GM12878 (cell line): Measurements from ENCODE around the gene TRIM71. TPM values are rescaled to one million over a fixed set of nuclear protein-coding genes. Genes with fewer than 3 reads are reported as not detected.

Experiments used
- ATAC-seq: fragments of 200-7000 bp; cut with Tn5 transposase; 3 replicates; pipeline ENCODE4 v1.9.1; 2020; ENCODE audit warnings: mild to moderate bottlenecking, moderate library complexity
- BruUV-seq: library from RNA; stranded (reverse); fragments of 400-500 nt; replicated peaks from 2 replicates; lab custom pipeline; 2021; lab: Mats Ljungman, UMichigan
- CTCF ChIA-PET: fragments of 300-600 bp; sonication (Branson Sonifier 250); formaldehyde crosslinking; extraction: SDS; loops from one replicate; lab custom pipeline; 2021; ENCODE audit warnings: inconsistent platforms; lab: Yijun Ruan, JAX
- POLR2A ChIA-PET: fragments of 350-600 bp; formaldehyde crosslinking; extraction: SDS; loops from one replicate; lab custom pipeline; 2021; ENCODE audit warnings: inconsistent platforms; lab: Charles Lee
- RAD21 ChIA-PET: fragments of 300-600 bp; sonication (Branson Sonifier 250); formaldehyde crosslinking; loops from one replicate; lab custom pipeline; 2023; ENCODE audit warnings: antibody characterized with exemption; ENCODE audit not compliant: unreplicated experiment; lab: Charles Lee
- SMC1A ChIA-PET: fragments of 300-600 bp; sonication (Branson Sonifier 250); formaldehyde crosslinking; loops from one replicate; lab custom pipeline; 2023; ENCODE audit not compliant: unreplicated experiment, uncharacterized antibody; lab: Charles Lee
- DNase-seq: peaks from one replicate; pipeline ENCODE4 v3.0.0-alpha.2; 2011; ENCODE audit warnings: low read depth, low spot score
- FAIRE-seq: peaks from 3 replicates; lab custom pipeline; 2011; peaks lifted over from hg19 to GRCh38; lab: Jason Lieb, UNC
- H2AFZ ChIP-seq: 2 replicates; pipeline ENCODE4 v1.6.0; 2011; ENCODE audit warnings: low read depth, low read length, control low read depth; ENCODE audit not compliant: control insufficient read depth
- H3K27ac ChIP-seq: 2 replicates; pipeline ENCODE4 v1.5.1; 2011; ENCODE audit warnings: control low read depth; ENCODE audit not compliant: control insufficient read depth, insufficient read depth
- H3K27me3 ChIP-seq, 2 experiments: replicated peaks in 1 of 2; 2 replicates each; pipeline versions ENCODE4 v1.6.0 to v1.6.1; 2011; ENCODE audit warnings: low read length in 1 of 2; ENCODE audit not compliant: control insufficient read depth in 2 of 2, insufficient read depth in 2 of 2
- H3K36me3 ChIP-seq, 2 experiments: 2 replicates each; pipeline ENCODE4 v1.5.1; 2011; ENCODE audit warnings: low read length in 1 of 2; ENCODE audit not compliant: control insufficient read depth in 2 of 2, insufficient read depth in 2 of 2
- H3K4me1 ChIP-seq: 2 replicates; pipeline ENCODE4 v1.6.1; 2011; ENCODE audit warnings: mild to moderate bottlenecking, low read length, moderate library complexity, mixed read lengths; ENCODE audit not compliant: control insufficient read depth, insufficient read depth
- H3K4me2 ChIP-seq: 2 replicates; pipeline ENCODE4 v1.6.0; 2011; ENCODE audit warnings: control low read depth; ENCODE audit not compliant: control insufficient read depth, insufficient read depth
- H3K4me3 ChIP-seq: fragments of 200-600 bp; sonication (generic); 2 replicates; pipeline ENCODE4 v1.5.1; 2016
- H3K79me2 ChIP-seq: 2 replicates; pipeline ENCODE4 v1.6.0; 2011; ENCODE audit warnings: low read length; ENCODE audit not compliant: control insufficient read depth, insufficient read depth
- H3K9ac ChIP-seq: 2 replicates; pipeline ENCODE4 v1.8.0; 2011; ENCODE audit warnings: low read length, control low read depth, mixed read lengths; ENCODE audit not compliant: control insufficient read depth, insufficient read depth
- H3K9me3 ChIP-seq: replicated peaks from 3 replicates; pipeline ENCODE4 v1.5.1; 2011; ENCODE audit warnings: mild to moderate bottlenecking, low read length; ENCODE audit not compliant: control insufficient read depth, insufficient read depth
- H4K20me1 ChIP-seq: 2 replicates; pipeline ENCODE4 v1.6.0; 2011; ENCODE audit not compliant: control insufficient read depth, insufficient read depth
- CBX3 ChIP-seq: fragments of 200-600 bp; sonication (generic); IDR thresholded peaks from 2 replicates; pipeline ENCODE4 v1.6.1; 2016; ENCODE audit warnings: low read depth, borderline replicate concordance
- NR2C1 ChIP-seq: fragments of 450-650 bp; IDR thresholded peaks from 2 replicates; pipeline ENCODE4 v1.6.1; 2017; ENCODE audit warnings: antibody characterized with exemption, mild to moderate bottlenecking, moderate library complexity
- SIX5 ChIP-seq: IDR thresholded peaks from 2 replicates; pipeline ENCODE4 v1.6.1; 2011; ENCODE audit warnings: mild to moderate bottlenecking, low read depth, low read length, moderate library complexity; ENCODE audit not compliant: severe bottlenecking
- TCF7 ChIP-seq: IDR thresholded peaks from 2 replicates; pipeline ENCODE4 v1.6.1; 2014; ENCODE audit warnings: antibody characterized with exemption, borderline replicate concordance
- YBX1 ChIP-seq: fragments of 450-650 bp; IDR thresholded peaks from 2 replicates; pipeline ENCODE4 v1.6.1; 2016; ENCODE audit warnings: antibody characterized with exemption
- WGBS: methylation state at CpG from one replicate; pipeline ENCODE4 v1.1.6; 2016; ENCODE audit warnings: low lambda C conversion rate; ENCODE audit not compliant: insufficient replicate concordance, insufficient coverage; ENCODE audit errors: missing lambda C conversion rate; 5-methylcytosine and 5-hydroxymethylcytosine counted together
- in situ Hi-C: fragments of 300-500 bp; cut with MboI; formaldehyde crosslinking; loops from 9 replicates; pipeline ENCODE4 v1.14.3; 2018; ENCODE audit warnings: mixed read lengths
- intact Hi-C: fragments of 100-400 bp; cut with micrococcal nuclease; formaldehyde crosslinking; loops from one replicate; pipeline ENCODE4 v1.14.2; 2022; ENCODE audit not compliant: unreplicated experiment
- polyA plus RNA-seq, 11 experiments: library from polyadenylated mRNA; depleted of rRNA in 4 of 11; unstranded in 6 of 11; stranded (reverse) in 5 of 11; fragments of >200 nt; fragmentation: Nextera tagmentation in 4 of 11; fragmentation: Illumina TruSeq in 1 of 11; extraction: Ambion mirVana in 4 of 11; extraction: Trizol in 1 of 11; gene quantifications; 1 replicate in 1 of 11; 2 replicates in 10 of 11; pipeline versions ENCODE4 v1.2.1 to v1.2.3, GENCODE V29; 2011 to 2016; ENCODE audit warnings: inconsistent platforms in 2 of 11, missing spikeins in 2 of 11, low read depth in 1 of 11
- total RNA-seq, 4 experiments: library from RNA; depleted of rRNA in 3 of 4; stranded (reverse); fragments of >200 nt in 3 of 4; fragmentation: Illumina TruSeq in 1 of 4; extraction: Trizol in 1 of 4; gene quantifications; 2 replicates each; pipeline versions ENCODE4 v1.2.1 to v1.2.3, GENCODE V29; 2013 to 2021
- TF ChIP-seq, protein P1 (sequence below): fragments of 150-350 bp; IDR thresholded peaks from 2 replicates; pipeline ENCODE4 v1.6.1; 2016; ENCODE audit warnings: low read depth, low read length

Gene TRIM71
- total and polyA plus RNA-seq, 10 of the 15 experiments (the other 5 are each of a cell fraction or from before 2014, with no cell fraction given), result 0.02 to 1.8 (median 0.16) TPM

- no TSS peak for BruUV-seq
Measured at GRCh38 chr3:32885283-32885901, 67.6 kb downstream of the TRIM71 start.

GRCh38 chr3:32886296-32886695 is 68.5 kb downstream of the TRIM71 start:
- no peaks in the 10 kb centered on the region for H3K79me2 ChIP-seq
- H3K27ac ChIP-seq, result no peak overlapping the region
- no peak overlapping the region for H3K4me2 ChIP-seq
- ATAC-seq (no peak), DNase-seq (no peak), FAIRE-seq (no peak)
- SMC1A ChIA-PET, result interaction anchor here (1.4 to 5.9 kb wide), 3 partner anchors 8 to 17 kb away, joined by 4 to 44 read pairs (median 25); no protein-coding TSS in a partner anchor
- TF ChIP-seq NR2C1, result no peak
- TF ChIP-seq TCF7, result no peak
- TF ChIP-seq, protein P1, sequence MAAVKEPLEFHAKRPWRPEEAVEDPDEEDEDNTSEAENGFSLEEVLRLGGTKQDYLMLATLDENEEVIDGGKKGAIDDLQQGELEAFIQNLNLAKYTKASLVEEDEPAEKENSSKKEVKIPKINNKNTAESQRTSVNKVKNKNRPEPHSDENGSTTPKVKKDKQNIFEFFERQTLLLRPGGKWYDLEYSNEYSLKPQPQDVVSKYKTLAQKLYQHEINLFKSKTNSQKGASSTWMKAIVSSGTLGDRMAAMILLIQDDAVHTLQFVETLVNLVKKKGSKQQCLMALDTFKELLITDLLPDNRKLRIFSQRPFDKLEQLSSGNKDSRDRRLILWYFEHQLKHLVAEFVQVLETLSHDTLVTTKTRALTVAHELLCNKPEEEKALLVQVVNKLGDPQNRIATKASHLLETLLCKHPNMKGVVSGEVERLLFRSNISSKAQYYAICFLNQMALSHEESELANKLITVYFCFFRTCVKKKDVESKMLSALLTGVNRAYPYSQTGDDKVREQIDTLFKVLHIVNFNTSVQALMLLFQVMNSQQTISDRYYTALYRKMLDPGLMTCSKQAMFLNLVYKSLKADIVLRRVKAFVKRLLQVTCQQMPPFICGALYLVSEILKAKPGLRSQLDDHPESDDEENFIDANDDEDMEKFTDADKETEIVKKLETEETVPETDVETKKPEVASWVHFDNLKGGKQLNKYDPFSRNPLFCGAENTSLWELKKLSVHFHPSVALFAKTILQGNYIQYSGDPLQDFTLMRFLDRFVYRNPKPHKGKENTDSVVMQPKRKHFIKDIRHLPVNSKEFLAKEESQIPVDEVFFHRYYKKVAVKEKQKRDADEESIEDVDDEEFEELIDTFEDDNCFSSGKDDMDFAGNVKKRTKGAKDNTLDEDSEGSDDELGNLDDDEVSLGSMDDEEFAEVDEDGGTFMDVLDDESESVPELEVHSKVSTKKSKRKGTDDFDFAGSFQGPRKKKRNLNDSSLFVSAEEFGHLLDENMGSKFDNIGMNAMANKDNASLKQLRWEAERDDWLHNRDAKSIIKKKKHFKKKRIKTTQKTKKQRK, result no peak
- RAD21 ChIA-PET, result interaction anchor here (1.0 to 3.9 kb wide), 2 partner anchors 12 to 461 kb away, joined by 3 to 11 read pairs; no protein-coding TSS in a partner anchor
- H3K9ac ChIP-seq, result no peak overlapping the region
- H3K4me1 ChIP-seq, result peaks cover 32% of the 10 kb centered on the region
- H3K36me3 ChIP-seq, result no peaks in the 10 kb centered on the region
- CTCF ChIA-PET, result interaction anchor here (1.0 to 2.1 kb wide), 3 partner anchors 12 to 105 kb away, joined by 3 to 7 read pairs (median 5); no protein-coding TSS in a partner anchor
- H2AFZ ChIP-seq, result no peak overlapping the region
- H3K9me3 ChIP-seq, result peaks cover under 1% of the 10 kb centered on the region; the same call in 1 of the 3 replicates
- no peaks in the 10 kb centered on the region for H3K27me3 ChIP-seq
- WGBS, result 96% methylated on average over 4 of the region's 4 CpGs
- no peaks in the 10 kb centered on the region for H4K20me1 ChIP-seq
- no peak overlapping the region for H3K4me3 ChIP-seq
- intact Hi-C loops (no loop called here), in situ Hi-C loops (no loop called here)
- POLR2A ChIA-PET, result no interaction called here
- no TSS peak for BruUV-seq

More at GRCh38 chr3:32885283-32885901, 67.6 kb downstream of the TRIM71 start:
- Histone ChIP-seq H4K20me1 (no peaks in the 10 kb centered on the region), H3K4me3 (no peak overlapping the region), H3K27ac (no peak overlapping the region), H3K9ac (no peak overlapping the region), H3K27me3 (no peaks in the 10 kb centered on the region), H3K79me2 (no peaks in the 10 kb centered on the region), H3K9me3 (peaks cover 1% of the 10 kb centered on the region; the same call in 1 of the 3 replicates), H3K36me3 (no peaks in the 10 kb centered on the region), H3K4me2 (no peak overlapping the region), H2AFZ (no peak overlapping the region), H3K4me1 (peaks cover 32% of the 10 kb centered on the region)
- intact Hi-C loops (no loop called here), in situ Hi-C loops (no loop called here)
- CTCF ChIA-PET, result interaction anchor here (1.0 to 2.1 kb wide), 5 partner anchors 8 to 104 kb away, joined by 3 to 7 read pairs (median 4); no protein-coding TSS in a partner anchor
- 96% methylated on average over 11 of the region's 11 CpGs for WGBS
- TF ChIP-seq SIX5, result no peak
- no peak for TF ChIP-seq CBX3
- no peak for TF ChIP-seq YBX1
- DNase-seq, result no peak
- SMC1A ChIA-PET, result interaction anchor here (0.6 to 5.9 kb wide), 7 partner anchors 12 to 49 kb away, joined by 3 to 44 read pairs (median 4); no protein-coding TSS in a partner anchor
- no peak for FAIRE-seq
- RAD21 ChIA-PET, result no interaction called here
- POLR2A ChIA-PET, result interaction anchor here (0.5 to 0.6 kb wide), 2 partner anchors 59 to 179 kb away, joined by 3 to 4 read pairs; no protein-coding TSS in a partner anchor
- ATAC-seq, result no peak
